ENCODE data around the gene PPP4R3C. TPM values are rescaled to one million over a fixed set of nuclear protein-coding genes. Genes with fewer than 3 reads are reported as not detected.
A peak's percentile ranks its signal among the peaks of the same experiment; 100 is the strongest.
"Not testable (repeated sequence)": the region's sequence is repeated elsewhere in the genome, so short reads cannot be mapped to it uniquely, and the experiment has no call there.

PPP4R3C gene
- not detected for polyA plus RNA-seq (2012; ENCODE audit: missing spikeins)

DNA sequence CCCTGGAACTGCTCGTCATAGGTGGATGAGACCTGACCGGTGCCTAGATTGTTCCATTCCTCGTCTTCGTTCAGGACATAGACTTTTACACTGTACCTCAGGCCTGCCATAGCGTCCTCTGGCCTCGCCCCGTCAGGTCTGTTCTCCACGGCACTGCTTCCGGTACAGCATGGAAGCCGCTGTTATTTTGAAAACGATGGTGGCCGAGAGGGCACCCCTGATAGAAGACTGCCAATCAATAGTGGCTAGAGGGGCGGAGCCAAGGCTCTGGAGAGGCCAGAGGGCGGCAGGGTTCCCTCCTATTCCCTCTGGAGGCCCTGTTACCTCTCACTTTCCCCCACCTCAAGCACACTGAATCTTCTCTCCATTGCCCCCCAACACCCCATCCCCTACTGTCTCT lies at the start of gene PPP4R3C:
Gene PPP4R3C (minus strand): TSS at position 155 of the 400 bp plus-strand sequence. CDS start 45 bp downstream, at position 110.
- no peak for TF ChIP-seq POLR2AphosphoS5 (IDR thresholded peaks at IDR 0.05; ENCODE audit: low read depth, low read length)
- TF ChIP-seq POLR2A (IDR thresholded peaks at IDR 0.05; ENCODE audit: low read depth, low read length): no peak
- no peak for TF ChIP-seq TAF1 (IDR thresholded peaks at IDR 0.05; ENCODE audit: borderline replicate concordance, low read depth, low read length)
- FAIRE-seq (no peak), DNase-seq (ENCODE audit: insufficient read length) (no peak)

DNA sequence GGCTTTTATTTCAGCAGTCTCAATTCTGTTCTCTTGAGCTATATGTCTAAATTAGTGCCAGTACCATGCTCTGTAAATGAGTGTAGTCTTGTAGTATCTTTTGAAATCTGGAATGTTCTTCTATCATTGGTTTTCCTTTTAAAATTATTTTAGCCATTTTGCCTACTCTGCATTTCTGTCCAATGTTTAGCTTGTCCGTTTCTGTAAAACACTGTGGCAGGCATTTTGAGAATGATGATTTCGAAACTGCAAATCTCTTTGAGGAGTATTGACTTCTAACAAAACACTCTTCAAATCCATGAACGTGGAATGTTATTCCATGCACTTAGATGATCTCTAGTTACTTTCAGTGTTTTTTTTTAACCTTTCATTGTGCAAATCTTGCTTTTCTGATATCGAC lies 28.3 kb upstream of the PPP4R3C start:
- DNase-seq (ENCODE audit: insufficient read length) (no peak), FAIRE-seq (no peak)
- no peak for TF ChIP-seq POLR2A (IDR thresholded peaks at IDR 0.05; ENCODE audit: low read depth, low read length)
- TF ChIP-seq TAF1 (IDR thresholded peaks at IDR 0.05; ENCODE audit: borderline replicate concordance, low read depth, low read length): no peak
- TF ChIP-seq POLR2AphosphoS5 (IDR thresholded peaks at IDR 0.05; ENCODE audit: low read depth, low read length): no peak

DNA sequence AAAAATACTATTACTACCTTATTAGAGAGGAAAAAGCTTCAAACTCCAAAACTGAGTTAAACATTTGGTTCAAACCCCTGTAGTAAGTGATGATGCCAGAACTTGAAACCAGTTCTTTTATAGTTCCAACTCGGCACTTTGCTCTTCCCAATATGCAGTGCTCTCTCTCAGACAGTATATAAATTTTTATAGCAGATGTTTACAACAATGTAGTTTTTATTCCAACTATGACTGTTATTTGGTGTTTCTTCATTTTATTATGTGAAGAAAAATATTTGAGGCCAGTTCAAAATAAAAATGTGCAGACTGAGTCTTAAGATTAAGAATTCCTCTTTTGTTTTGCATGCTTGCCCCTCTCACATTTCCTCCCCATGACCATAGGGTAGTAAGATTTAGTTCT lies 2.9 kb upstream of the PPP4R3C start:
- DNase-seq (ENCODE audit: insufficient read length) (no peak), FAIRE-seq (no peak)
- no peak for TF ChIP-seq POLR2A (IDR thresholded peaks at IDR 0.05; ENCODE audit: low read depth, low read length)
- TF ChIP-seq TAF1 (IDR thresholded peaks at IDR 0.05; ENCODE audit: borderline replicate concordance, low read depth, low read length): no peak
- TF ChIP-seq POLR2AphosphoS5 (IDR thresholded peaks at IDR 0.05; ENCODE audit: low read depth, low read length): no peak

DNA sequence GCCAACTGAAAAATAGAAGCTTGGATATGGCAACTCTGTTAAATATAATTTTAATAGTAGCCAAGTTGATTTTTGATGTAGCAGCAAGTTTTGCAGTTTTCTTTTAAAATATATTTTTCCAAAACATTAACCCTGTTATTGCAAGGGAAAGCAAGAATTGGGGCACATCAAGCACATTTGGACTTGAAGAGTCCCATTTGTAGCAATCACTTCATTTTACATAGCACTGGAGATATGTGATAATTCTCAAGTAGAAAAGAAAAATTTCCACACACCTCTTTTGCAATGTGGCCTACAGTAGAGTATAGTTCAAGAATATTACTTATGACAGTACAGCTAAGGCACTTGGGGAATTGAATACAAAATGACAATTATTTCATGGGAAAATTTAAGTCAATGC lies 1.9 kb upstream of the PPP4R3C start:
- FAIRE-seq (no peak), DNase-seq (ENCODE audit: insufficient read length) (no peak)
- no peak for TF ChIP-seq POLR2A (IDR thresholded peaks at IDR 0.05; ENCODE audit: low read depth, low read length)
- TF ChIP-seq POLR2AphosphoS5 (IDR thresholded peaks at IDR 0.05; ENCODE audit: low read depth, low read length): no peak
- TF ChIP-seq TAF1 (IDR thresholded peaks at IDR 0.05; ENCODE audit: borderline replicate concordance, low read depth, low read length): no peak

DNA sequence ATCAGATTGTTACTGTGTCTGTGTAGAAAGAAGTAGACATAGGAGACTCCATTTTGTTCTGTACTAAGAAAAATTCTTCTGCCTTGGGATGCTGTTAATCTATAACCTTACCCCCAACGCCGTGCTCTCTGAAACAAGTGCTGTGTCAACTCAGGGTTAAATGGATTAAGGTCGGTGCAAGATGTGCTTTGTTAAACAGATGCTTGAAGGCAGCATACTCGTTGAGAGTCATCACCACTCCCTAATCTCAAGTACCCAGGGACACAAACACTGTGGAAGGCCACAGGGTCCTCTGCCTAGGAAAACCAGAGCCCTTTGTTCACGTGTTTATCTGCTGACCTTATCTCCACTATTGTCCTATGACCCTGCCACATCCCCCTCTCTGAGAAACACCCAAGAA lies 4.0 kb downstream of the PPP4R3C start:
- FAIRE-seq: not testable (repeated sequence)

DNA sequence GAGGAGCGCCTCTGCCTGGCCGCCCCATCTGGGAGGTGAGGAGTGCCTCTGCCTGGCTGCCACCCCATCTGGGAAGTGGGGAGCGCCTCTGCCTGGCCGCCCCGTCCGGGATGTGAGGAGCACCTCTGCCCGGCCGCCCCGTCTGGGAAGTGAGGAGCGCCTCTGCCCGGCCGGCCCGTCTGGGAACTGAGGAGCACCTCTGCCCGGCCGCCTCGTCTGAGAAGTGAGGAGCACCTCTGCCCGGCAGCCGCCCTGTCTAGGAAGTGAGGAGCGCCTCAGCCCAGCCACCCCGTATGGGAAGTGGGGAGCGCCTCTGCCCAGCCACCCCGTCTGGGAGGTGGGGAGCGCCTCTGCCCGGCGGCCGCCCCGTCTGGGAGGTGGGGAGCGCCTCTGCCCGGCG lies 4.6 kb downstream of the PPP4R3C start:
- not testable (repeated sequence) for FAIRE-seq; DNase-seq (ENCODE audit: insufficient read length)

More for the DNA sequence above, 4.0 kb downstream of the PPP4R3C start:
- DNase-seq (ENCODE audit: insufficient read length): not testable (repeated sequence)

DNA sequence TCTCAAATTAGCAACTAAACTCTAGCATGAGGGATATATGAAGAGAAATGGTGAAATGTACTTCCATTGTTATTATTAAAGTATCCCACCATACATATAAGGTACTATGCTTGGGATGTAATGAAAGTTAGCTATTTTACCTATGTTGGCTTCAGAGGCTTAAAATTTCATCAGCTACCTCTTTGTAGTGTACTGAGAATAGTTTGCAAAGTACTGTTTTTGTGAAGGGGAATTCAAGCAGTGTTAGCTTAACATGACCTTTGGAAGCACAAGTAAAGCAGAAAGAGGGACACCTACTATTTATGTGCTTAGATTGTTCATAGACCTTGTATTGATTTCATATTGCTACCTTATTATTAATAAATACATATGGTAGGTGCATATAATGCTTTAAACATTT lies 11.8 kb downstream of the PPP4R3C start:
- DNase-seq (ENCODE audit: insufficient read length) (no peak), FAIRE-seq (no peak)
- TF ChIP-seq POLR2AphosphoS5 (IDR thresholded peaks at IDR 0.05; ENCODE audit: low read depth, low read length) (no peak), TAF1 (IDR thresholded peaks at IDR 0.05; ENCODE audit: borderline replicate concordance, low read depth, low read length) (no peak), POLR2A (IDR thresholded peaks at IDR 0.05; ENCODE audit: low read depth, low read length) (no peak)

DNA sequence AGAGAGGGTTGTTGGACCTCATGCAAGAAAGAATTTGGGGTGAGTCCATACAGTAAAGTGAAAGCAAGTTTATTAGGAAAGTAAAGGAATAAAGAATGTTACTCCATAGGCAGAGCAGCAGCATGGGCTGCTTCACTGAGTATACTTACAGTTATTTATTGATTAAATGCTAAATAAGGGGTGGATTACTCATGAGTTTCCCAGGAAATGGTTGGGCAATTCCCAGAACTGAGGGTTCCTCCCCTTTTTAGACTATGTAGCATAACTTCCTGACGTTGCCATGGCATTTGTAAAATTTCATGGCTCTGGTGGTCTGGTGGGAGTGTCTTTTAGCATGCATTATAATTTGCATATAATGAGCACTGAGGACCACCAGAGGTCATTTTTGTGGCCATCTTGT lies 16.7 kb downstream of the PPP4R3C start:
- FAIRE-seq (no peak), DNase-seq (ENCODE audit: insufficient read length) (no peak)
- TF ChIP-seq POLR2AphosphoS5 (IDR thresholded peaks at IDR 0.05; ENCODE audit: low read depth, low read length) (no peak), POLR2A (IDR thresholded peaks at IDR 0.05; ENCODE audit: low read depth, low read length) (no peak), TAF1 (IDR thresholded peaks at IDR 0.05; ENCODE audit: borderline replicate concordance, low read depth, low read length) (no peak)

DNA sequence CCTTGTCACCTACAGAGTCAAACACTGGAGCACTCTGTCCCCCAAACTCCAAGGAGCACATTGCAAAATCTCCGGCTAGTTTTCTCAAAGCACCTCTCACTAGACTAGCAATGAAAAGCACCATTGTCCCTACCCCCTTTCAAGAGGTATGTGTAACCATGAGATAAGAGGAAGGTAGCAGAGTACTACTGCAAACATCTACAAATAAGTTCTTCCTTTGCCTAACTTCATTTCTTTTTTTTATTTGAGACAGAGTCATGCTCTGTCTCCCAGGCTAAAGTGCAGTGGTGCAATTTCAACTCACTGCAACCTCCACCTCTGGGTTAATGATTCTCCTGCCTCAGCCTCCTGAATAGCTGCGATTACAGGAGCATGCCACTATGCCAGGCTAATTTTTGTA lies 17.7 kb downstream of the PPP4R3C start:
- TF ChIP-seq POLR2A (IDR thresholded peaks at IDR 0.05; ENCODE audit: low read depth, low read length) (no peak), POLR2AphosphoS5 (IDR thresholded peaks at IDR 0.05; ENCODE audit: low read depth, low read length) (no peak), TAF1 (IDR thresholded peaks at IDR 0.05; ENCODE audit: borderline replicate concordance, low read depth, low read length) (no peak)
- DNase-seq (ENCODE audit: insufficient read length): no peak
- no peak for FAIRE-seq

DNA sequence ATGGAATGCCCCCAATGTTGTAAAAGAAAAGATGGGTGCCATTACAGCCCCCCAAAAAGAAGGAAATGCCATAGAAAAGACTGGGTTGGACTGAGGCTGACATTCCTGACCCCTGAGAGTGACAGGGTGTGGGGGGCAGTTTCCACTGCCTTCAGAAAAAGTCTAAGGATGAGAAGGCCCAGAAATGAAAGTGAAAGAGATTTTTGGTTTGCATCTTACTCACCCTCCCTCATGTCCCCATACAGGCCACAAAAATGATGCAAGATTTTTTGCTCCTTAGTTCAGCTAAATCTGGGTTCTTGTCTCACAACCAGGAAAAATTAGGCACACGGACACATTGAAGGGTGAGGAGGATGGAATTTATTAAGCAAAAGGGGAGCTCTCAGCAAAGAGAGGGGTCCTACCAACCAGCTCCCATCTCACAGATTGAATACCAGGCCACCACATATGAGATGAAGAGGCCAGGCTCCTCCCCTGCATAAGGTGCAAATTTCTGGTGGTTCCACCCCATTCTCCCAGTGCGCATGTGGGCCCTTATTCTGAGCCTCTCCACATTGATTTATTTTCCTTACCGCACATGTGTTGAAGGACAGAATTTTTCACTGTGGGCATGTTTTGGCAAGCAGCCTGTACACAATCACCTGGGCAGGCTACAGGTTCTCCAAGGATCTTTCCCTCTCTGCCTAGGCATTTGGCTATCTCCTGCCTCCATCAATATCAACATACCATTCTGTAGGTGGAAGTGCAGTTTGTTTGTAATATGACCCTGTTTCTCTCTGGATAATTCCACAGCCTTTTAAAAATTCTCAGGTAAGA lies 18.8 kb downstream of the PPP4R3C start:
- FAIRE-seq (peak; percentile 40), DNase-seq (ENCODE audit: insufficient read length) (no peak)
- TF ChIP-seq POLR2AphosphoS5 (IDR thresholded peaks at IDR 0.05; ENCODE audit: low read depth, low read length) (no peak), TAF1 (IDR thresholded peaks at IDR 0.05; ENCODE audit: borderline replicate concordance, low read depth, low read length) (no peak), POLR2A (IDR thresholded peaks at IDR 0.05; ENCODE audit: low read depth, low read length) (no peak)

DNA sequence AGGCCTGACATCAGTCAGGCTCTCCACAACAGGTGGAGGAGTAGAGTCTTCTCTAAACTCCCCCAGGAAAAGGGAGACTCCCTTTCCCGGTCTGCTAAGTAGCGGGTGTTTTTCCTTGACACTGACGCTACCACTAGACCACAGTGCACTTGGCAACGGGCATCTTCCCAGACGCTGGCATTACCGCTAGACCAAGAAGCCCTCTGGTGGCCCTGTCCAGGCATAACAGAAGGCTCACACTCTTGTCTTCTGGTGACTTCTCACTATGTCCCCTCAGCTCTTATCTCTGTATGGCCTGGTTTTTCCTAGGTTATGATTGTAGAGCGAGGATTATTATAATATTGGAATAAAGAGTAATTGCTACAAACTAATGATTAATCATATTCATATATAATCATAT lies 20.7 kb downstream of the PPP4R3C start:
- FAIRE-seq; DNase-seq (ENCODE audit: insufficient read length): not testable (repeated sequence)

DNA sequence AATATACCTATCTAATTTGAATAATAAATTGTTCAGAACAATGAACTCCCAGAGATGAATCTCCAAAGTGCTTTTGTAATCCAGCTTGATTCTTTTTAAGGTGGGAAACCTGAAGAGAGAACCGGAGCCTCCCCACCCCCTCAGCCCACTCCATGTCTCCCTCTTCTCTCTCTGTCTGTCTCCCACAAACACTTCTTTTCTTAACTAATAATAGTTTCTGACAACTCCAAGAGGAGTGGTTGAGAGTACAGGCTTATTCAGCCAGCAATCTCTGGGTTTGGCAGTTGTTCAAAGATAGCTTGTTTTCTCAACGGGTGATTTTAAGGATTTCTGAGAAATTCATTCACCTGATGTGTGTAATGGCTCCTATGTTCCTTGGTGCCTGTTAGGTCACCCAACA lies 23.4 kb downstream of the PPP4R3C start:
- no peak for TF ChIP-seq POLR2AphosphoS5 (IDR thresholded peaks at IDR 0.05; ENCODE audit: low read depth, low read length)
- no peak for TF ChIP-seq POLR2A (IDR thresholded peaks at IDR 0.05; ENCODE audit: low read depth, low read length)
- no peak for TF ChIP-seq TAF1 (IDR thresholded peaks at IDR 0.05; ENCODE audit: borderline replicate concordance, low read depth, low read length)
- no peak for FAIRE-seq

DNA sequence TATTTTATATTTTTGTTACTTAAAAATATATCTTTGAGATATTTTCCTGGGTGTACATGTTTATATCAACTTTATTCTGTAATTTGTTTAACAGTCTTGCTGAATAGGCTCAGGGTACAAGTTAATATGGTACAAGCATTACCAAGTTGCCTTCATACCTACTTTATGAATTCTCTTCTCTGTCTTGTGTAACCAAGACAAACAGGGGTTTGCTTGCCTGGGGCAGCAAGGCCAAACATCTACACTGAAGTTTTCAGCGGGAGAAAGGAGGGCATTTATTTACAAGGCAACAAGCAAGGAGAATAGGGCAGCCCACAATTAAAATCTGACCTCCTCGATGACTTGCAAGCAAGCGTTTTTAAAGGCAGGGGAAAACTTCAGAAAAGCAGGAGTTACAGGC lies 24.2 kb downstream of the PPP4R3C start:
- TF ChIP-seq POLR2AphosphoS5 (IDR thresholded peaks at IDR 0.05; ENCODE audit: low read depth, low read length) (no peak), TAF1 (IDR thresholded peaks at IDR 0.05; ENCODE audit: borderline replicate concordance, low read depth, low read length) (no peak), POLR2A (IDR thresholded peaks at IDR 0.05; ENCODE audit: low read depth, low read length) (no peak)
- DNase-seq (ENCODE audit: insufficient read length) (no peak), FAIRE-seq (no peak)

More for the DNA sequence above, 23.4 kb downstream of the PPP4R3C start:
- no peak for DNase-seq (ENCODE audit: insufficient read length)
